GM19351 (cell line): Measurements from ENCODE around the gene ADARB1.

Source experiments
- ATAC-seq: cut with Tn5 transposase; IDR thresholded peaks from one replicate; pipeline ENCODE4 v1.9.1; 2021; ENCODE audit warnings: mild to moderate bottlenecking, moderate library complexity; ENCODE audit not compliant: unreplicated experiment

Gene ADARB1

DNA sequence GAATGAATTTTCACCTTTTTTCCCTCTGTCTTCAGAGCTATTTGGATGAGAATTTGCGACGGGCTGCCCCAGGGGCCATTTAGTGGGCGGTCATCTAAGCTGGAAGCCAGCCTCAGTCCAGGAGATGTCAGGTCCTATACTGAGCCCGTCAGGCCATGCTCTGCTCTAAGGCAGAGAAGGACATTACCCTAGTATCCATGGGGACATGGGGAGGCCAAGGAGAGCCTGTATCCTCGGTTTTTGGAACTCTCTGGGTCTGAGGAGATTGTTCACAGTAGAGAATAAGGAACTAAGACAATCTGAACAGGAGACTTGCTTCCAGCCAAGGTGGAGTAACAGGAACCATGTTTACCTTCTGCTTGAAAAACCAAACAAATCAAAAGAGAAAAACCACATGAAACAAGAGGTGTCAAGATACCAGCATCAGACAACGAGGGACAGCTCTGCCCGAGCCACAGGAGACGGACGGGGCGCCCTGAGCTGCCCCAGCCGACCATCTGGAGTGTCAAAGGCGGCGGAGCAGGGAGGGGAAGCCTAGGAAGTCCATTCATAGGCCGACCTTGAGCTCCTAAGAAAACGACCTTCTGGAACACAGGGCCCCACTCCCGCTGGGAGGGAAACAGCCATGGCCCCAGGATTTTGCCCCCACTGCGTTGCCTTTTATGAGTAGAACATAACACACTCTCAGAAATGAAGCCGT is 20.0 kb upstream of the ADARB1 start:
- no peak for ATAC-seq

DNA sequence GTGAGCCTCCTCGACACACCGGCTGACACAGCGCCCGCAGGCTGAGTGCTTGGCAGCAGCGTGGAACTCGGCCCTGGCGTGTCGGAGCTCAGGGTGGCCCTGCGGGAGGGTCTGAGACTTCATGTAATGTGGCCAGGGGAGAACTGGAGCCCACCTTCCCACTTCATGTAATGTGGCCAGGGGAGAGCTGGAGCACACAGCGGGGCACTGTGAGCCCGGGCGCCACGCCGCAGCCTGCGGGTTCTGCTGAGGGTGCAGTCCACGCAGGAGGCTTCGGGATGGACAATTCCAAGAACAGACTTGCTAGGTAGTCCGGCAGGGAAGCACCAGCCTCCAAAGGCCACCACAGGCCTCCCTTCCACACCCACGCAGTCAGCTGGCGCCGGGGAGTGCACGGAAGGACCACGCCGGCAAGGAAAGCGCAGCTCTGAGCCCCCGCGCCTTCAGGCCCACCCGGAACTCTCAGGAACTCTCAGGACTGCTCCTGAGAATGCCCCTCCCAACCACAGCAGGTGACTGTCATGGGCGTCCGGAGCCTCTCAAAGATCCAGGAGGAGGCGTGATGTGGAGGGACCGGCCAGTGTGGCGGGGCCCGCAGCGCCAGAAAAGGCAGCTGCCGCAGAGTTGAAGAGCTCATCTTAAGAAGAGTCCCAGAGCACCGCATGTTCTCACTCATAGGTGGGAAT is 19.3 kb upstream of the ADARB1 start:
- ATAC-seq, result no peak

- no peak for ATAC-seq
Measured at GRCh38 chr21:45055861-45056260, 18.5 kb upstream of the ADARB1 start.

DNA sequence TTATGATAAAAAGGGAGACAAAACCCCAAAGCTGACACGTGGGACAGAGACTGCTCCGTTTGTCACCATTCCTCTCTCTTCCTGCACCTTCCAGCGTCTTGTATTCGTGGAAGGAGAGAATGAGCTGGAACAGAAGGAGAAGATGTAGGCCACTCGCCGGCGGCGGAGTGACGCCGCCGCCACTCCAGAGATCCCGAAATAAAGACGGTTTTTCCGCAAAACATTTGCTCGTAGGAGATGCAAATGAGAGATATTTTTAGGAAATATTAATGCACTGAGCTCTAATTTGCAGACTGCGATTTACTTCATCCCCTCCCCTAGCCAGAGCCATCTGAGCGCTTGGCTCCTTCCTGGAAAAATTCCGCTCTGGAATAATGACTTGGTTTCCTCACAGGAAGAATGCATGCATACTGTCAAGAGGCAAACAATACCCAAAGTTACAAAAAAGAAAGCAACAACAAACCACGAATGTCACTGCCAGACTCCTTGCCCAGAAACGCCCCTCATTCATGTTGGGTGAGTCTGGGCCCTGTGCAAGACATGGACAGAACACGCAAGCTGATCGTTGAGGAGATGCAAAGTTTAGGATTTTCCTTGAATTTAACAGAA is 18.0 kb upstream of the ADARB1 start:
- ATAC-seq, result no peak

- no peak for ATAC-seq
Measured at GRCh38 chr21:45056917-45057560, 17.3 kb upstream of the ADARB1 start.

- ATAC-seq, result no peak
Measured at GRCh38 chr21:45057886-45058285, 16.5 kb upstream of the ADARB1 start.

GRCh38 chr21:45059121-45059520 is 15.3 kb upstream of the ADARB1 start:
- no peak for ATAC-seq

- ATAC-seq, result no peak
Measured at GRCh38 chr21:45060089-45060488, 14.3 kb upstream of the ADARB1 start.

- ATAC-seq, result no peak
Measured at GRCh38 chr21:45060675-45061311, 13.6 kb upstream of the ADARB1 start.

GRCh38 chr21:45064091-45064490 is 10.3 kb upstream of the ADARB1 start:
- ATAC-seq, result no peak

- ATAC-seq, result no peak
Measured at GRCh38 chr21:45064618-45065399, 9.6 kb upstream of the ADARB1 start.

DNA sequence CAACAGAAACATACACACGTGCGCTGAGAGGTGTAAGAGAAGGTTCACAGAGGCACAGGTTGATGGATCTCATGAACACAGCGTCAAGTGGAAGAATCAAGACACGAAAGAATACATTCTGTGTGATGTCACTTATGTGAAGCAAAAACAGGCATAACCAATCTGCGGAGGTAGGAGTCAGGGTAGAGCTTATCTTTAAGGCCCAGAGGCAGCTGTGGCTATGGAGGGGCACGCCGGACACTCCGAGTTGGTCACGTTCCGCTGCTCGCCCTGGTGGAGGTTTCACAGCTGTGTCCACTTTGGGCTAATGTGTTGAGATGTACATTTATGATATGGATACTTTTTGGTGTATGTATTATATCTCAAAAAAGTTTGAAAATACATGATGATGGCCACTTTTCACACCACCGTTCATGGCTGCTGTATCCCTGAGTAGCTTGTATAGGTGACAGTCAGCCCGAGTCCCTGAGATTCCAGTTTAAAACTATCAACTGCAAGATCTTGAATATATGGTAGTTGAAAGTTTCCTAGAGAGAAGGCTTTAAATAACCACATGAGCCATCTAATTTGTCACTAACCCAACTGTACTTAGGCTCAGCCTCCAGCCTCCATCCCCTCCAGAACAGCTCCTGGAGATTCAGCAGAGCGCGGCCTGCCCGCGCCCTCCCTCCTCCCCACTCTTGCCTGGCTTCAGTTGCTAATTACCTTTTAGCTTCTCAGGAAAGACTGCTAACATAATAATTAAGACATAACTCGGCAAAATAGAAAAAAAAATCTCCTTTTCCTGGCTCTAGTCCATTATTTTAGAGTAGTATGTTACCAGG is 6.7 kb upstream of the ADARB1 start:
- ATAC-seq, result no peak

GRCh38 chr21:45069085-45069484 is 5.3 kb upstream of the ADARB1 start:
- ATAC-seq, result no peak

GRCh38 chr21:45069711-45070110 is 4.7 kb upstream of the ADARB1 start:
- ATAC-seq, result no peak

DNA sequence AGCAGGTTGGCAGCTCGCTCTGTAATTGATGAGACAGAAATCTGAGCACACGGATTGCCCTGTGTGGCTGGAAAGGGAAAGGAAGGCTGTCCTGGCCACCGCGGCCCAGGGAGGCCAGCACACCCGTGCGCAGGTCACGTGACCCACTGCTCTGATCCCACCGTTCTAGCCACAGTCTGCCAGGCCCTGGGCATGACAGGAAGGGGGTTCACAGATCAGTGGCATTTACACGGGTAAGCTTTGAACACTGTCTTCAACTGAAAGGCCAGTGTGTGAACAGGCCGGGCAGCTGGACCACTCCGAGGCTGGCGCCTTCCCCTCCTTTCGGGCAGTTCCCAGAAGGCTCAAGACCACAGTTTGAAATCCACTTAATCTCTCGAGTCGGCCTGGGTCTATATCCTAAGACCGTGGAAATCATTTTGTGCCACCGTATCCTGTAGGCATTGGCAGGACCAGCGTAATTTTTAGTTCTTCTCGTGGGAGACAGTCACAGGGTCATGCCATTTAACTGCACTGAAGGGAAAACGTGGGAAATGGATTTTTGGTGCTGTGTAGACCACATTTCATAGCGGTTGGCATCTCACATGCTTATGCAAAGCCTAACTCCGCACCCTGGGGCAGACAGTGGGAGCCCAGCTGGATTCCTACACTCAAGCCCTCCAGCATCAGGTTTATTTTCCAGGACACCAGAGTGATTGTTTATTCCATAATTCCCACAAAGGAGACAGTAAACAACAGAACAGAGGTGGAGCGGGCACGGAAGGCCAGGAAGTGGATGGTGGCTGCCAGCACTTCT is 3.1 kb upstream of the ADARB1 start:
- ATAC-seq, result no peak

DNA sequence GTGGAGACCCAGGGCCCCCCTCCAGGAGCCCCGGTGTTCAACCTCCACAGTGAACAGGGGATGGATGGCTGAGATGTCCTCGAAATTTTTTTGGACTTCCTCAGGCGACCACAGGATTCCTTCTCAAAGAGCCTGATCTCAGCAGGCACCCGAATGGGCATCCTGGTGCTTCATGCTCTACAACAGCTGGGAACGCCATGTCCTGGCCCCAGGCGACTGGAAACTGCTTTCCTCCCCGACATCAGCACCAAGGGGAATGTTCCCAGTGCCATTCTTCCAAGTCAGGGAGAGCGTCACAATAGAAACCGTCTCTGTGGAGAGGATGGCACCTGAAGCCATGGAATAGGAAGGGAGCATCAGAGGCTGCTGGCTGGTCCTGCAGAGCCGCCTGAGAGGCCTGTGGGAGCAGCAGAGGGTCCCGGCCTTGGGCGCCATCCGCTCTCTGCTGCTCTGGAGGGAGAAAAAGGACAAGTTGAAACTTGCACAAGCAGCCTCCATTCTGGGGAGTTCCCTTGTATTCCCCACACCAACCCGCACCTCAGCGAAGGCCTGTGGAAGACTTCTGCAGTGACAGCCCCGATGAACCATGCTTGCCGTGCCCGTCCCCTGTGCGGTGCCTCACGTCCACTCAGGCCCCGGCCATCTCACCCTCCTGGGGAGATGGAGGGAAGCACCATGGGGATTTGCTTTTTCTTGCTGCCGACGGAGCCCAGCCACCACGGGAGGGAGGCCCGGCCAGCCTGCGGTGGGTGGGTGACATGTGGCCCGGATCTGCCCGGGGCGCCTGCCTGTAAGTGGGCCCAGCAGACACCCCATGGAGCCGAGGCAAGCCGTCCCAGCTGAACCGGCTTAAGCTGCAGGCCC is 2.3 kb upstream of the ADARB1 start:
- ATAC-seq, result no peak

DNA sequence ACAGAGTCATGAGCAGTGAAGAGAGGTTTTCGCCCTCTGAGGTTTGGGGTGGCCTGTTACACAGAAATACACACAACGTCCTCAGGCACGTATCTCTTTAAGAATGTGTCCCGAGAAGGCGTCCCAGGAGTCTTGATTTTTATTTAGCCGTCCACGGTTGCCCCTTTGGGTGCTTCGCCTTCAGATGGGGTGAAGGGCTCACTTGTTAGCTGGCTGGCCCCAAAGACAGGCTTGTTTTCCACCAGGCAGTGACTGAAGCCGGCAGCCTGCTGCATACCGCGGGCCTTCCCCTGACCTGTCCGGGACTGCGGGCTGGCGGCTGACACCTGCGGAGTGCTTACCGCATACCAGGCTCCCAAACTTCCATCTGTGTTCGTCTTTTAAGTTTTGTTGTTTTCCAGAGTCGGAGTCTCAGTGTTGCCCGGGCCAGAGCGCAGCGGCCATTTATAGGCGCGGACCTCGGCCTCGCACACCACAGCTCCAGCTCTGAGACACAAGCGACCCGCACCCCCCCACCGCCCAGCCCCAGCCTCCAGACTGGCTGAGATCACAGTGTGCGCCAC is 1.6 kb upstream of the ADARB1 start:
- ATAC-seq, result no peak
